BE2C (cell line): ENCODE data around the gene MACF1.

Experiments used
- DNase-seq: peaks from one replicate; pipeline ENCODE4 v3.0.0-alpha.2; 2020
- H3K27me3 ChIP-seq: fragments of 250-450 bp; sonication (Bioruptor Pico); 2 replicates; pipeline ENCODE4 v1.5.1; 2020; ENCODE audit warnings: mild to moderate bottlenecking
- H3K36me3 ChIP-seq: fragments of 250-450 bp; sonication (Bioruptor Pico); 2 replicates; pipeline ENCODE4 v1.5.1; 2020; ENCODE audit warnings: mild to moderate bottlenecking
- H3K4me1 ChIP-seq: fragments of 250-450 bp; sonication (Bioruptor Pico); 2 replicates; pipeline ENCODE4 v1.5.1; 2020
- H3K4me3 ChIP-seq: 2 replicates; pipeline ENCODE4 v1.5.1; 2011; ENCODE audit warnings: low read depth, low read length
- H3K9me3 ChIP-seq: fragments of 250-450 bp; sonication (Bioruptor Pico); 2 replicates; pipeline ENCODE4 v1.5.1; 2020
- CTCF ChIP-seq: IDR thresholded peaks from 2 replicates; pipeline ENCODE4 v1.5.1; 2012; ENCODE audit warnings: mild to moderate bottlenecking, low read depth, low read length

Gene MACF1

DNA sequence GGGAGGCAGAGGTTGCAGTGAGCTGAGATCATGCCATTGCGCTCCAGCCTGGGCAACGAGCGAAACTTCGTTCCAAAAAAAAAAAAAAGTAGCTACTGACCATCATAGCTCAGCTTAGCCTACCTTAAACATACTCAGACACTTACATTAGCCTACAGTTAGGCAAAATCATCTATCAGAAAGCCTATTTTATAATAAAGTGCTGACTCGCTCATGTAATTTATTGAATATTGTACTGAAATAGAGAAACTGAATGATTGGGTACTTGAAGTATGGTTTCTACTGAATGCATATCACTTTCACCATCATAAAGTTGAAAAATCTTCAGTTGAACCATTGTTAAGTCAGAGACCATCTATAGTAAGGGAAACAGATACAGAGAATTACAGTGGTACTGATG is 193.0 kb downstream of the MACF1 start:
- Histone ChIP-seq H3K27me3 (no peaks in the 10 kb centered on the region), H3K4me1 (no peaks in the 10 kb centered on the region), H3K9me3 (no peaks in the 10 kb centered on the region), H3K36me3 (no peaks in the 10 kb centered on the region), H3K4me3 (no peak overlapping the region)
- DNase-seq, result no peak
- no peak for TF ChIP-seq CTCF

- no peak for DNase-seq
- no peaks in the 10 kb centered on the region for H3K9me3 ChIP-seq
- no peaks in the 10 kb centered on the region for H3K36me3 ChIP-seq
- H3K27me3 ChIP-seq, result no peaks in the 10 kb centered on the region
- H3K4me3 ChIP-seq, result no peak overlapping the region
- no peaks in the 10 kb centered on the region for H3K4me1 ChIP-seq
- no peak for TF ChIP-seq CTCF
These were observed 194.0 kb downstream of the MACF1 start for GRCh38 chr1:39398278-39399021.

DNA sequence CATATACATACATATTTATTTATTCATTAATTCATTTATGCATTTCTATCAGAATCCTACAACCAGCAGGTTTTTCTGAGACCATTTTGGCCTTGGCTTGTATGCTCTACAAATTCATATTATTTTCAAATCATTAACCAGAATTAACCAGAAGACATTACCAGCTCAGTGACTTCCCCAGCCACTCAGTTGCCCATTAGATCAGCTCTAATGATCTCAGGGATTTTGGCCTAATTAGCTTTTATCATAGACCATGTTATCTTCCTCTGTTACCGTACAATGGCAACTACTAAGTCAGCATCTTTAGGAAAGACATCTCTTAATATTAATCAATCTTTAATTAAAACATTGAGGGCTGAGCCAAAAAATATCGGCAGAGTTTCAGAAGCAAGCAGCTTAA is 196.6 kb downstream of the MACF1 start:
- Histone ChIP-seq H3K27me3 (no peaks in the 10 kb centered on the region), H3K9me3 (no peaks in the 10 kb centered on the region), H3K4me3 (no peak overlapping the region), H3K4me1 (no peaks in the 10 kb centered on the region), H3K36me3 (no peaks in the 10 kb centered on the region)
- DNase-seq, result no peak
- no peak for TF ChIP-seq CTCF

- DNase-seq, result no peak
- Histone ChIP-seq H3K9me3 (no peaks in the 10 kb centered on the region), H3K4me3 (no peak overlapping the region), H3K27me3 (no peaks in the 10 kb centered on the region), H3K36me3 (no peaks in the 10 kb centered on the region), H3K4me1 (no peaks in the 10 kb centered on the region)
- no peak for TF ChIP-seq CTCF
These were observed 200.4 kb downstream of the MACF1 start for GRCh38 chr1:39404876-39405275.

GRCh38 chr1:39405358-39405757 is 200.9 kb downstream of the MACF1 start:
- H3K4me1 ChIP-seq, result no peaks in the 10 kb centered on the region; the same call in 1 of the 2 replicates
- no peaks in the 10 kb centered on the region for H3K27me3 ChIP-seq
- no peak overlapping the region for H3K4me3 ChIP-seq
- H3K9me3 ChIP-seq, result no peaks in the 10 kb centered on the region
- no peak for DNase-seq
- H3K36me3 ChIP-seq, result no peaks in the 10 kb centered on the region
- TF ChIP-seq CTCF, result no peak
